GM18951 (cell line): ENCODE results near the gene FAAH.

Experiments used
- POLR2A ChIP-seq: IDR thresholded peaks from 4 replicates; pipeline ENCODE4 v1.6.1; 2011; ENCODE audit warnings: mild to moderate bottlenecking; ENCODE audit not compliant: insufficient read length, insufficient read depth; ENCODE audit errors: extremely low read depth
- in situ Hi-C: fragments of 300-500 bp; cut with MboI; formaldehyde crosslinking; loops from one replicate; pipeline ENCODE4 v1.12.0; 2022; ENCODE audit warnings: low sequenced_read_pairs, mixed read lengths, inconsistent platforms; ENCODE audit not compliant: unreplicated experiment

FAAH gene

DNA sequence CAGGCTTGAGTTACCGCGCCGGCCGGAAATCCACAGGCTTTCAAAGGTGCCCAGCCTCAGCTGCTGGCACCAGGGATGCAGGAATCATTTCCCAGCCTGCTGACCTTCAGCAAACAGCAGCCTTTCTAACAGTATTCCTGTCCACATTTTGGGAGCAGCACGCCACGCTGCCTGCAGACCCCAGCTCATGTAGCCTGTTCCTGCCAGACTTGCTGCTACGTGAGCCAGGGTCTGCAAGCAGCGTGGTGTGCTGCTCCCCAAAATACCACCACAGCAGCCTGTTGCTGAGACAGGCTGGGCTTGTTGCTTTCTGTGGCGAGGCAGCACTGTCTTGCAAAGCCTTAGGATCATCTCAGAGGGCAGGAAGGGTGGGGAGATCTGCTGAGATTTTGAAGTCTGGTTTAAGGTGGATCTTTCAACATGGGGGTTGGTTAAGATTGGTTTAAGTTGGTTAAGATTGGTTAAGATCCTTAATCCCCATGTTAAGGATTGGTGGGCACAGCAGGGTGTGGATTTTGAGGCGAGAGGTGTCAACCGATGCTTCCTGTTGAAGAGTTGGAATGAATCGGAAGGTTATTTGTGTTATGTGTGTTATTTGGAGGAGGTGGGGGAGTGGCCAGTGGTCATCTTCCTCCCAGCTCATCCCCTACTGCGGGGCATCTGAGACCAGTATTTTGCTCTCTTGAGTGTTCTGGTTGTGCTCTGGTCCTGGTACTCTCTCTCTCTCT lies 12.9 kb downstream of the FAAH start:
- no peak for TF ChIP-seq POLR2A
- in situ Hi-C loops = no loop called here

- in situ Hi-C loops = no loop called here
- TF ChIP-seq POLR2A = no peak
Measured at GRCh38 chr1:46407636-46408035, 13.5 kb downstream of the FAAH start.

DNA sequence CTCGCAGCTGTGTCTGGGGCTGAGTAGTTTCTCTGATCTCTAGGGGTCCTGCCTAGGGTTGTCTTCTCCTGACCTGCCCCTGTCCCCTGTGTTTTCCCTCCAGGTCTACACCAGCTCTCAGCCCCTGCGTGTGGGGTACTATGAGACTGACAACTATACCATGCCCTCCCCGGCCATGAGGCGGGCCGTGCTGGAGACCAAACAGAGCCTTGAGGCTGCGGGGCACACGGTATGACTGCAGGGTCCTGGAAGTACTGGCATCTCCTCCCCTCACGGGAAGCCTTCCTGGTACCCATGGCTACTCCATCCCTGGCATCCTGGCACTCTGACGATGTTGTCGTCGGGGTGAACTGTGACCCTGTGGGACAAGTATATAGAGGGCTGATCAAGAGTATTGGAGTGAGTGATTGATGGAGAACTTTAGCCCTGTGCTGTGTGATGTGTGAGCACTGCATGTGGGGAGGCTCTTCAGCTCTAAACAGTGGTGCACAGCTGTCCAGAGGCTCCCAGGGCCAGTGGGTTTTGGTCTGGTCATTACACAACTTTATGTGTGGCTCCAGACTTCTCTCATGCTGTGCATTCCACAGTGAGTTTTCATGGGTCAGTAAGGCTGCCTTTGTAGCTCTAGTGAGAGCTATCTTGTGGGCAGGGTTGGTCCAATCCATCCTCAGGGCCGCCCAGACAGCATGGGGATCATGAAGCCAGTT lies 14.4 kb downstream of the FAAH start:
- in situ Hi-C loops = no loop called here

DNA sequence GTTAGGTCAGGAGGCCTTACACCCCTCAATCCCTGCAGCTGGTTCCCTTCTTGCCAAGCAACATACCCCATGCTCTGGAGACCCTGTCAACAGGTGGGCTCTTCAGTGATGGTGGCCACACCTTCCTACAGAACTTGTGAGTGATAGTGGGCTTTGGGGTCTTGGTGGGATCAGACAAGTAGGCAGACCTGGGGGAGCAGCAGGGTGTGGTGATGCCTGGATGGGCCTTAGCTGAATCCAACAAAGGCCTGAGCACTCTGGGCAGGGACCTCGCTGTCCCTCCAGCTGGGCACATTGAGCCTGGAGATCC lies 14.9 kb downstream of the FAAH start:
- in situ Hi-C loops = no loop called here
- no peak for TF ChIP-seq POLR2A

More for the DNA sequence above, 14.4 kb downstream of the FAAH start:
- TF ChIP-seq POLR2A = no peak

DNA sequence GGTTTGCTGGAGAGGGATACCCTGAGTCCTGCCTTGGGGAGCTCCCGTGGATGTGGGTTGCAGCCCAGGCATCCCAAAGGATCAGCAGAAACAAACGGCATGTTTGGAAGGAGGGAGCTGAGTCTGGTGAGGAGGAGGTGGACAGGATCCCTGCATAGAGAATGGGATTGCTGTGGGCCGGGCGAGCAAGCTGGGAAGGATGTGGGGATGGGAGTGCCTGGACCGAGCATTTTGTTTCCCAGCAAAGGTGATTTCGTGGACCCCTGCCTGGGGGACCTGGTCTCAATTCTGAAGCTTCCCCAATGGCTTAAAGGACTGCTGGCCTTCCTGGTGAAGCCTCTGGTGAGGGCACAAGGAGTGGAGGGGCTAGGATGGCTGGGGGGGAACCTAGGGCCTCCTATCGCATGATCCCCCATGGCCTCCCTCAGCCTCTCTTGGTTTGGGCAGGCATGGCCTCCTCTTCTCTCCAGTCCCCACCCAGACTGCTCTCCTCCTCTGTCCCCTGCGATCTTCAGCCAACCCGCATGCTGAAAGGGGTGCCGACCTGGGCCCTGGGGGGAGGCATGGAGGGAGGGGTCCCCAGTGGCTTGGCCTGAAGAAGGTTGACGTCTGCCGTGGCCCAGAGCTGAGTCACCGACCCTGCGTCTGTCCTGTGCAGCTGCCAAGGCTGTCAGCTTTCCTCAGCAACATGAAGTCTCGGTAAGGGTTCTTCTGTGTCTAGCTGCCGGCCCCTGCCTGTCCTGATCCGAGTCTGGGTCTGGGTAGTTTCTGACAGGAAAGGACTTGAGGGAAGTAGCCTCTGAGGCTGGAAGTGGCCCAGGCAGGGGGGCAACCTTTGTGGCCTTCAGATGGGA lies 16.3 kb downstream of the FAAH start:
- in situ Hi-C loops = no loop called here
- TF ChIP-seq POLR2A = no peak

- TF ChIP-seq POLR2A = no peak
- in situ Hi-C loops = no loop called here
Measured at GRCh38 chr1:46411010-46411405, 16.9 kb downstream of the FAAH start.

- in situ Hi-C loops = no loop called here
- no peak for TF ChIP-seq POLR2A
Measured at GRCh38 chr1:46411601-46412341, 17.7 kb downstream of the FAAH start.

- in situ Hi-C loops = no loop called here
- TF ChIP-seq POLR2A = no peak
Measured at GRCh38 chr1:46412893-46413595, 18.9 kb downstream of the FAAH start.

GRCh38 chr1:46413596-46413985 lies 19.5 kb downstream of the FAAH start:
- no peak for TF ChIP-seq POLR2A
- in situ Hi-C loops = no loop called here

DNA sequence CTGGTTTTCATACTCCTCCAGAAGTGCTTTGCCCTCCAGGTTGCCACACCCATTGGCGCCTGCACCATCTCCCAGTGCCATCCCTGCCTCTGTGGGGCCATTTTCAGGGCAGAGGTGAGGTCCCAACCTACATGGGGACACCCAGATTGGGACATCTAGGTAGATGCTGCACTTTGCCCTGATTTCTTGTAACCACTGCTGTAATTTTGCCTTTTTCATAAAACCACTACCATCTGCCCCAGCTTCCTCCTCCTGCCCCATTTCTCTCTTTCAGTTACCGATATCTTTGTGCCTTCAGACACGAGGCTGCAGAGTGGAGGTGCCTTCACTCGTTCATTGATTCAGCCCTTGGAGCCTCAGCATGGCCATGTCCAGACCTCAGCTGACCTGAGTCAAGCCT lies 21.4 kb downstream of the FAAH start:
- TF ChIP-seq POLR2A = no peak
- in situ Hi-C loops = no loop called here

DNA sequence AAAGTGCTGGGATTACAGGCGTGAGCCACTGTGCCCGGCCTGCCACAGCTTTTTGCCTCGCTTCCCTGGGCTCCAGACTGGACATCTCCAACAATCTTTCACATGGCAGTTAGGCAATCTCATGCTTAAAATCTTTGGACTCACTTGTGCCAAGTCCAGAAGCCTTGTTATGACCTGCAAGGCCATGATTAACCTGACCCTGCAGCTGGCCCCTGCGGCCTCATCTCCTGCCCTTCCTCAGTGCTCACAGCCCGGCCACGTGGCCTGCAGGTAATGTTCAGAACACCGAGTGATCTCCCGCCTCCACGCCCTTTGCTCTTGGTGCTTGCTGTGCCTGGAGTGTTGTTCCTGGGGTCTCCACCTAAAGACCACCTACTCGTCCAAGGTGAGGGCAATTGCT lies 24.9 kb downstream of the FAAH start:
- TF ChIP-seq POLR2A = no peak
- in situ Hi-C loops = no loop called here

GRCh38 chr1:46420533-46420915 lies 26.4 kb downstream of the FAAH start:
- in situ Hi-C loops = no loop called here
- no peak for TF ChIP-seq POLR2A

- in situ Hi-C loops = no loop called here
- no peak for TF ChIP-seq POLR2A
Measured at GRCh38 chr1:46421739-46422138, 27.6 kb downstream of the FAAH start.
